ENCODE results near the gene ARRB1. TPM values are rescaled to one million over a fixed set of nuclear protein-coding genes. Genes with fewer than 3 reads are reported as not detected.

Gene ARRB1
- total RNA-seq, 1 experiment from 2014 or later: 24.2 TPM

GRCh38 chr11:75338516-75339208, 12.8 kb downstream of the ARRB1 start:
- Histone ChIP-seq H3K79me2 (ENCODE audit: insufficient read depth, low read length) (no peaks in the 10 kb centered on the region; the same call in 1 of the 2 replicates), H3K36me3 (ENCODE audit: control insufficient read depth in 1 of 2, insufficient read depth in 2 of 2, low read length in 2 of 2) (no peaks in the 10 kb centered on the region), H3K4me3 (replicated peaks in 1 of 2; ENCODE audit: low read depth in 1 of 2, low read length in 2 of 2) (no peak overlapping the region), H3K4me2 (ENCODE audit: low read length) (no peak overlapping the region), H3K4me1 (ENCODE audit: control insufficient read depth in 1 of 2, insufficient read depth in 2 of 2, low read length in 2 of 2) (peaks cover 23 to 38% of the 10 kb centered on the region in 2 experiments), H3K27ac (ENCODE audit: low read depth, low read length) (no peak overlapping the region), H4K20me1 (ENCODE audit: insufficient read depth) (no peaks in the 10 kb centered on the region), H3K9ac (ENCODE audit: low read length) (no peak overlapping the region), H3K9me2 (ENCODE audit: insufficient read depth) (no peaks in the 10 kb centered on the region), H2AFZ (ENCODE audit: low read depth, low read length, poor library complexity, severe bottlenecking) (no peak overlapping the region), H3K27me3 (ENCODE audit: insufficient read depth, low read length) (no peaks in the 10 kb centered on the region), H3K9me3 (ENCODE audit: control insufficient read depth in 1 of 2, insufficient read depth in 1 of 2, low read depth in 1 of 2, low read length in 2 of 2) (no peaks in the 10 kb centered on the region)
- RAD21 ChIA-PET (ENCODE audit: low non-redundant PET in 1 of 2, low total read pairs in 2 of 2, uncharacterized antibody in 2 of 2, unreplicated experiment in 2 of 2): no interaction called here
- TF ChIP-seq POLR2A (IDR thresholded peaks at IDR 0.05; ENCODE audit: borderline replicate concordance, extremely low read depth, insufficient read depth, insufficient read length): no peak
- TF ChIP-seq MAX (IDR thresholded peaks at IDR 0.05): no peak
- no peak for TF ChIP-seq FOSL1 (IDR thresholded peaks at IDR 0.05; ENCODE audit: low read depth)
- TF ChIP-seq SIN3A (IDR thresholded peaks at IDR 0.05; ENCODE audit: low read depth): no peak
- TF ChIP-seq, protein P1, sequence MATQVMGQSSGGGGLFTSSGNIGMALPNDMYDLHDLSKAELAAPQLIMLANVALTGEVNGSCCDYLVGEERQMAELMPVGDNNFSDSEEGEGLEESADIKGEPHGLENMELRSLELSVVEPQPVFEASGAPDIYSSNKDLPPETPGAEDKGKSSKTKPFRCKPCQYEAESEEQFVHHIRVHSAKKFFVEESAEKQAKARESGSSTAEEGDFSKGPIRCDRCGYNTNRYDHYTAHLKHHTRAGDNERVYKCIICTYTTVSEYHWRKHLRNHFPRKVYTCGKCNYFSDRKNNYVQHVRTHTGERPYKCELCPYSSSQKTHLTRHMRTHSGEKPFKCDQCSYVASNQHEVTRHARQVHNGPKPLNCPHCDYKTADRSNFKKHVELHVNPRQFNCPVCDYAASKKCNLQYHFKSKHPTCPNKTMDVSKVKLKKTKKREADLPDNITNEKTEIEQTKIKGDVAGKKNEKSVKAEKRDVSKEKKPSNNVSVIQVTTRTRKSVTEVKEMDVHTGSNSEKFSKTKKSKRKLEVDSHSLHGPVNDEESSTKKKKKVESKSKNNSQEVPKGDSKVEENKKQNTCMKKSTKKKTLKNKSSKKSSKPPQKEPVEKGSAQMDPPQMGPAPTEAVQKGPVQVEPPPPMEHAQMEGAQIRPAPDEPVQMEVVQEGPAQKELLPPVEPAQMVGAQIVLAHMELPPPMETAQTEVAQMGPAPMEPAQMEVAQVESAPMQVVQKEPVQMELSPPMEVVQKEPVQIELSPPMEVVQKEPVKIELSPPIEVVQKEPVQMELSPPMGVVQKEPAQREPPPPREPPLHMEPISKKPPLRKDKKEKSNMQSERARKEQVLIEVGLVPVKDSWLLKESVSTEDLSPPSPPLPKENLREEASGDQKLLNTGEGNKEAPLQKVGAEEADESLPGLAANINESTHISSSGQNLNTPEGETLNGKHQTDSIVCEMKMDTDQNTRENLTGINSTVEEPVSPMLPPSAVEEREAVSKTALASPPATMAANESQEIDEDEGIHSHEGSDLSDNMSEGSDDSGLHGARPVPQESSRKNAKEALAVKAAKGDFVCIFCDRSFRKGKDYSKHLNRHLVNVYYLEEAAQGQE (IDR thresholded peaks at IDR 0.05; ENCODE audit: low read depth): no peak
- TF ChIP-seq ELF1 (IDR thresholded peaks at IDR 0.05; ENCODE audit: borderline replicate concordance, low read depth): no peak
- ATAC-seq (no peak), DNase-seq (ENCODE audit: low read depth, low spot score) (no peak)
- CTCF ChIA-PET: interaction anchor here (1.5 to 1.9 kb wide), 2 partner anchors 33 to 47 kb away, joined by 5 to 8 read pairs; no protein-coding TSS in a partner anchor
- no TSS peak for BruUV-seq (replicated peaks)
- intact Hi-C loops (cut with micrococcal nuclease): loop anchor here (5.0 kb wide), 1 partner anchor 56 kb away; no protein-coding TSS in a partner anchor
- POLR2A ChIA-PET: no interaction called here
